GM18951 (cell line): Measurements from ENCODE around the gene DOK5.

Experiments used
- POLR2A ChIP-seq: IDR thresholded peaks from 4 replicates; pipeline ENCODE4 v1.6.1; 2011; ENCODE audit warnings: mild to moderate bottlenecking; ENCODE audit not compliant: insufficient read length, insufficient read depth; ENCODE audit errors: extremely low read depth
- in situ Hi-C: fragments of 300-500 bp; cut with MboI; formaldehyde crosslinking; loops from one replicate; pipeline ENCODE4 v1.12.0; 2022; ENCODE audit warnings: low sequenced_read_pairs, mixed read lengths, inconsistent platforms; ENCODE audit not compliant: unreplicated experiment

The DOK5 gene

GRCh38 chr20:54545676-54546358 lies 70.4 kb downstream of the DOK5 start:
- in situ Hi-C loops: no loop called here
- no peak for TF ChIP-seq POLR2A

- in situ Hi-C loops: no loop called here
- TF ChIP-seq POLR2A: no peak
Observed at GRCh38 chr20:54548849-54549248, 73.5 kb downstream of the DOK5 start.

- in situ Hi-C loops: no loop called here
- no peak for TF ChIP-seq POLR2A
Observed at GRCh38 chr20:54549658-54550326, 74.4 kb downstream of the DOK5 start.

GRCh38 chr20:54550776-54551396 lies 75.5 kb downstream of the DOK5 start:
- in situ Hi-C loops: no loop called here
- no peak for TF ChIP-seq POLR2A

- TF ChIP-seq POLR2A: no peak
- in situ Hi-C loops: no loop called here
Observed at GRCh38 chr20:54554006-54554405, 78.6 kb downstream of the DOK5 start.

- no peak for TF ChIP-seq POLR2A
- in situ Hi-C loops: no loop called here
Observed at GRCh38 chr20:54555150-54555549, 79.8 kb downstream of the DOK5 start.

GRCh38 chr20:54556406-54556805 lies 81.0 kb downstream of the DOK5 start:
- in situ Hi-C loops: no loop called here
- no peak for TF ChIP-seq POLR2A

GRCh38 chr20:54557806-54558590 lies 82.6 kb downstream of the DOK5 start:
- in situ Hi-C loops: no loop called here
- TF ChIP-seq POLR2A: no peak

GRCh38 chr20:54559890-54560289 lies 84.5 kb downstream of the DOK5 start:
- in situ Hi-C loops: no loop called here

GRCh38 chr20:54560357-54560756 lies 85.0 kb downstream of the DOK5 start:
- in situ Hi-C loops: no loop called here
- no peak for TF ChIP-seq POLR2A

More at GRCh38 chr20:54559890-54560289, 84.5 kb downstream of the DOK5 start:
- TF ChIP-seq POLR2A: no peak

- no peak for TF ChIP-seq POLR2A
Observed at GRCh38 chr20:54565255-54565654, 89.9 kb downstream of the DOK5 start.

GRCh38 chr20:54566031-54566688 lies 90.8 kb downstream of the DOK5 start:
- in situ Hi-C loops: no loop called here

More at GRCh38 chr20:54565255-54565654, 89.9 kb downstream of the DOK5 start:
- in situ Hi-C loops: no loop called here

GRCh38 chr20:54570561-54570960 lies 95.2 kb downstream of the DOK5 start:
- in situ Hi-C loops: no loop called here
- no peak for TF ChIP-seq POLR2A

More at GRCh38 chr20:54566031-54566688, 90.8 kb downstream of the DOK5 start:
- TF ChIP-seq POLR2A: no peak
